Urinary bladder (tissue), 4 donors: Measurements from ENCODE around the gene SLC44A1. TPM values are rescaled to one million over a fixed set of nuclear protein-coding genes. Genes with fewer than 3 reads are reported as not detected.
A peak's percentile ranks its signal among the peaks of the same experiment; 100 is the strongest.

Experiments
- DNase-seq: peaks from one replicate; pipeline ENCODE4 v3.0.0-alpha.2; 2015; ENCODE audit errors: extremely low spot score
- H3K27ac ChIP-seq: one replicate; pipeline ENCODE4 v1.5.1; 2013; ENCODE audit warnings: low read depth, mild to moderate bottlenecking, moderate library complexity
- H3K36me3 ChIP-seq: one replicate; pipeline ENCODE4 v1.6.1; 2013; ENCODE audit warnings: mild to moderate bottlenecking, moderate library complexity; ENCODE audit not compliant: insufficient read depth
- H3K4me1 ChIP-seq: one replicate; pipeline ENCODE4 v1.6.1; 2013; ENCODE audit warnings: mild to moderate bottlenecking, moderate library complexity; ENCODE audit not compliant: insufficient read depth
- H3K4me3 ChIP-seq: one replicate; pipeline ENCODE4 v1.5.1; 2013; ENCODE audit warnings: low read depth, low read length
- WGBS: extraction: QIAGEN DNeasy Blood & Tissue Kit; methylation state at CpG from one replicate; pipeline ENCODE4 v1.1.7; 2013; 5-methylcytosine and 5-hydroxymethylcytosine counted together
- polyA plus RNA-seq: library from polyadenylated mRNA; stranded (reverse); fragments of 200-250 nt; gene quantifications from one replicate; pipeline ENCODE4 v1.2.3, GENCODE V29; 2013
- total RNA-seq: library from RNA; depleted of rRNA; stranded (reverse); fragments of >200 nt; gene quantifications from one replicate; pipeline ENCODE4 v1.2.3, GENCODE V29; 2014
- donor health status: healthy with polysubstance abuse.
- donor health status: healthy.

Gene SLC44A1
- total and polyA plus RNA-seq, 2 donors = 24.8 to 57.4 TPM

DNA sequence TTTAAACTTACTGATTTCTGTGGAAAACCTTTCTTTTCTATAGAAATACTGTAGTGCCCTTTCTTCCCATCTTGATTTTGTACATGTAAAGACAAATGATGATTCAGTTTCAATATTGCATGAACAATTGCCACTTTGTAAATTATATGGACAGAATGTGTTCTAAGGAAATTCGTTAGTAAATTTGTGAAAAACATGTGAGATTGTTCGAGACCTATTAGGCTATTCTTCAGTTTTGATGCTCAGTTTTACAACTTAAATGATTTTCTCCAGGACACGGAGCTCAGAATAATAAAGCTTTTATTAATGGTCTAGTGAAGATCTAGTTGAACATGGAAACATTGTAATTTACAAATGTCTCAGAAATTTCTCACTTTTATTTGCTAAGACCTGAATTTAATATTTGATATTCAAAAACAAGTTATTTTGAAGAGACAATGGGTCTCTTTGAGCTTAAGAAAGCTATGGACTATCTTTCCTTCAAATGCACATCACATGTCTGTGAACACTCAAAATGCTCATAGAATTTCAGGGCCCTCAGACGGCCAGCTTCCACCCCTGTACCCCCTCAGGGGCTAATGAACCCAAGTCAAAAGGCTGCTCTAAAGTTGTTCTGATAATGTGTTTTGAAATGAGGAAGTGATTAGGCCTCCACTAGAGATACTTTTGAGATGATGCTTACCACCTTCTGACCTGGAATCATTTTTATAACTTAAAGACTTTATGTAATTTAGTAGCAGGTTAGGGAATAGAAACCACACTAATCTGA is 149.3 kb downstream of the SLC44A1 start:
- Histone ChIP-seq H3K36me3 (peaks cover 2% of the 10 kb centered on the region), H3K4me3 (no peak overlapping the region), H3K4me1 (no peaks in the 10 kb centered on the region), H3K27ac (no peak overlapping the region)
- WGBS = 88% methylated on average over 4 of the region's 4 CpGs
- no peak for DNase-seq

DNA sequence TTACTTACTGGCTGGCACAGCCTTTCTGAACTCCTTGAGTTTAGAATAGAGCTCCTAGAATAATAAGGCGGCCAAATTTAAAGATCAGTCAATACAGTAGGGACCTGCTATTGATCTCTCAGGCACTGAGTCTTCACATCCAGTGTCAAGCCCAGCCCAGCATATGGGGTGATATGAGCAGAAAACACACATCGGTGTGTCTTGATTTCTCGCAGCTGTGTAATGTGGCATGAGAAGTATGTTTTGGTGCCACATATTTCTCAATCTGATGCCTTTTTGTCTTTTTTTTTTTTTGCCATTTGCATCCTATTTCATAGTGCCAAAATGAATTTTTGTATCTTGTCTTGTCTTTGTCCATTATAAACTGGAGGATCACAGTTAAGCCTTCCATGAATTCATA is 152.0 kb downstream of the SLC44A1 start:
- WGBS = 83% methylated on average over 3 of the region's 3 CpGs
- no peak overlapping the region for H3K4me3 ChIP-seq
- H3K27ac ChIP-seq = no peak overlapping the region
- peaks cover 2% of the 10 kb centered on the region for H3K36me3 ChIP-seq
- DNase-seq = no peak
- H3K4me1 ChIP-seq = no peaks in the 10 kb centered on the region

DNA sequence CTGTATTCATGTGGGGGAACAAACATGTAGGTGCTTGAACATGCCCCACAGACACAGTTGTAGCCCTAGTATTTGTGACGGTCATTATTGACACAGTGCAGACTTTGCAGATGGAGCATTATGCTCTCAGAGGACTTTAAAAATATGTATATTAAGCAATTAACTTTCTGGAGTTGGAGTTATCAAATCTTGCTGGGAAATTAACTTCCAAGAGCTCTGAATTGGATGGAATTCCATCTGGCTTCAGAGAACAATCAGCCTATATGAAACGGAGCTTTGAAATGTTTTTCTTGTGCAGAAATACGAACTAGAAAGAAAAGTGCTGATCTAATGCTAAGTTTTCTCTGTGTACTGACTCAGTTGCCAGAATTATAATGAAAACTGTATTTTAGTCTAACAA is 152.4 kb downstream of the SLC44A1 start:
- H3K4me1 ChIP-seq = no peaks in the 10 kb centered on the region
- no peak for DNase-seq
- 67% methylated on average over 3 of the region's 3 CpGs for WGBS
- peaks cover 2% of the 10 kb centered on the region for H3K36me3 ChIP-seq
- no peak overlapping the region for H3K27ac ChIP-seq
- no peak overlapping the region for H3K4me3 ChIP-seq

DNA sequence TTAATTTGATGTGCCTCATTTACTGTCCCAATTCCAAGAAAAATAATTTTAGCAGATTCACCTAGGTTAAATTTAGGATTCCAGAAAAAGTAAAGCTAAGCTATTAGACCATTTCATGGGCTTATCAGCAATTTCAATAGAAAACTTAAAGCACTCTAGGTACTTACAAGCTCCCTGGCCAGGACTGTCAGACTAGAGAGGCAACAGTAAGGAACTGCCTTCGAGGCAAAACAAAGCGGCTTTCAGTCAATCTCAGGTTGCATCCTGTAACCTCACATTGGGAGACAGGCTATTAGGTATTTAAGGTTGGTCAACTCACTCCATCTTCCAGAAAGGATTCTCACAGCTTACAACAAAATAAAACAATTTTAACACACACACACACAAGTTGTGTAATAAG is 154.7 kb downstream of the SLC44A1 start:
- Histone ChIP-seq H3K4me3 (no peak overlapping the region), H3K27ac (no peak overlapping the region), H3K36me3 (no peaks in the 10 kb centered on the region), H3K4me1 (no peaks in the 10 kb centered on the region)
- no peak for DNase-seq
- WGBS = 84% methylated on average over 2 of the region's 2 CpGs

GRCh38 chr9:105401651-105402050 is 157.2 kb downstream of the SLC44A1 start:
- Histone ChIP-seq H3K4me3 (no peak overlapping the region), H3K36me3 (no peaks in the 10 kb centered on the region), H3K27ac (no peak overlapping the region), H3K4me1 (no peaks in the 10 kb centered on the region)
- 45% methylated on average over 3 of the region's 3 CpGs for WGBS
- no peak for DNase-seq

DNA sequence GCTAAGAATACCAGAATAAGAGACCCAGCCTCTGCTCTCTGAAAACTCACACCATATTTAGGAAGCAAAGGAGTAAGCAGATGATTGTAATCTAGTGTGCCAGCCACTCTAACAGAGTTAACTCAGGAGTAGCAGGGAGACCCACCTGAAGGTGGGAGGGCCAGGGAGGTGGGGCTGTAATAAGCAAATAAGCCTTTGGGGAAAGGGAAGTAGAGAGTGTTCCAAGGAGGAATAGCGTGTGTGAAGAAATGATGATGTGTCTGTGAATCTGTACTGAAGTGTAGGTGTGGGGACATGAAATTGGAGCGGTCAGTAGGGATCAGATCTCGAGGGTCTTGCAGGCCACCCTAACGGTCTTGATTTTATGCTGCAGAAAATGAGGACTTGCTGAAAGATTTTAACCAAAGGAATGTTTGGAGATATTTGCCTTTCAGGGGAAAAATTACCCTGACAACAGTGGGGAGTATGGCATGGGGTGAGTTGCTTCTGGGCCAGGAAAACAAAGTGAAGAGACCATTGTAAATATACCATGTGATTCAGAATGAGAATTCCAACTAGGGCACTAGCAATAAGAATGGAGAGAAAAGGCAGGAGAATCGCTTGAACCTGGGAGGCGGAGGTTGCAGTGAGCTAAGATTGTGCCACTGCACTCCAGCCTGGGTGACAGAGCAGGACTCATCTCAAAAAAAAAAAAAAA is 159.2 kb downstream of the SLC44A1 start:
- no peak overlapping the region for H3K4me3 ChIP-seq
- DNase-seq = no peak
- no peak overlapping the region for H3K27ac ChIP-seq
- H3K4me1 ChIP-seq = no peaks in the 10 kb centered on the region
- WGBS = 76% methylated on average over 6 of the region's 6 CpGs
- no peaks in the 10 kb centered on the region for H3K36me3 ChIP-seq

GRCh38 chr9:105405514-105406131 is 161.2 kb downstream of the SLC44A1 start:
- Histone ChIP-seq H3K4me1 (no peaks in the 10 kb centered on the region), H3K4me3 (no peak overlapping the region), H3K27ac (no peak overlapping the region), H3K36me3 (no peaks in the 10 kb centered on the region)
- no peak for DNase-seq
- WGBS = 34% methylated on average over 6 of the region's 6 CpGs

DNA sequence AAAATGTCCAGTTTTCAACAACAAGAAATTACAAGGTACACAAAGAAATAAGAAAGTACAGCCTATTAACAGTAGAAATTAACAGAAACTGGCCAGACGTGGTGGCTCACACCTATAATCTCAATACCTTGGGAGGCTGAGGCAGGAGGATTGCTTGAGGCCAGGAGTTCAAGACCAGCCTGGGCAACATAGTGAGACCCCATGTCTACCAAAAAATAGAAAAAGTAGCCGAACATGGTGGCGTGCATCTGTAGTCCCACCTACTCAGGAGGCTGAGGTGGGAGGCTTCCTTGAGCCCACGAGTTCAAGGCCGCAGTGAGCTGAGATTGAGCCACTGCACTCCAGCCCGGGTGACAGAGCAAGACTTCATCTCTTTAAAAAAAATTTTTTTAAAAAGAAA is 161.9 kb downstream of the SLC44A1 start:
- 92% methylated on average over 6 of the region's 6 CpGs for WGBS
- no peaks in the 10 kb centered on the region for H3K4me1 ChIP-seq
- H3K4me3 ChIP-seq = no peak overlapping the region
- no peaks in the 10 kb centered on the region for H3K36me3 ChIP-seq
- DNase-seq = no peak
- H3K27ac ChIP-seq = no peak overlapping the region

DNA sequence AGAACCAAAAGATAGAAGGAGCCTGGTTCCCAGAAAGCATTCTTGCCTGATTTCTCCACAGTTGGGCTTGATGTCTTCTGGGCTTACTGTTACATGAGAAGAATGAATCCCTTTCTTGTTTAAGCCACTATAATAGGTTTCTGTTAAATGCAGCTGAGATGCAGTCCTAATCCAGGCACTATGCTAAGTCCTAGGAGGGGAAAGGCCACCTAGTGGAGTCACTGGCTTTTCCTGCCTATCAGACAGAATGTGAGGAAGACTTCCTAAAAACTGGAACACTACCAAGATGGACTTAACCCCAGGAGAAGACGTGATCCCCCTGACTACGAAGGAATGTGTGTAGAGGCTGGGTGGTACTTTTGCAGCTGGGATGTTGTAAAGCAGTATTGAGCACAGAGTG is 169.1 kb downstream of the SLC44A1 start:
- 17% methylated on average over 2 of the region's 2 CpGs for WGBS
- Histone ChIP-seq H3K4me3 (no peak overlapping the region), H3K4me1 (no peaks in the 10 kb centered on the region), H3K36me3 (no peaks in the 10 kb centered on the region), H3K27ac (no peak overlapping the region)
- DNase-seq = no peak

DNA sequence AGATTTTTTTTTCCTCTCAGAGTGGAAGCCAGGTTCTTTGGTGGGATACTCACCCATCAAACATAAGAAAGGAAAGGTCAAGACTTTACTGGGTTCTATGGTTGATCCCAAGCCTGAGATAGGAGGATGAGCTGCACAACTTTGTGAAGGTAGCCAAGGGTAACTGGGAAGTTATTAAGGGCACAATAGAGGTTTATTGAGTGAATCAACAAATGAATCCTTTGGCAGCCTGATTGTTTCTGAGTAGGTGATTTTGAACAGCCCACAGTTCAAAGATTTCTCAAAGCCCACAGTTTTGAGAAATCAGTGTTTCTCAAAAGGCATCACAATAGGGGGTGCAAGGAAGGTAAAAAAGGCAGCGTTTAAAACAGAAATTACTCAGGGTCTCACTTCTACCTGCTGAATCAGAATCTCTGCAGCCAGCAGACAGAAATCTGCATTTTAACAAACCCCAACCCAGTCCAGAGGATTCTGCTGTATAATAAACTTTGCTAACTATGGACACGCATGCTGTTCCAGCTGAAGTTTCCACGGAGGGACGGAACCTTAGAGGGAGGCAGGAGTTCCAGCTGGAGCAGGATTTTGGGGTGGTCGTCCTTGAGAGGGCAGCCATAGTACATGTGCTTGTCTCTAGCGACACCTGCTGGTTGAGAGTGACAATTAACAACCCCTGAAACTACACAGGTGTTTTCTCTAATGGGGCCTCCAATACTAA is 170.7 kb downstream of the SLC44A1 start:
- DNase-seq = peak; percentile 28
- H3K27ac ChIP-seq = no peak overlapping the region
- no peaks in the 10 kb centered on the region for H3K4me1 ChIP-seq
- WGBS = 6% methylated on average over 6 of the region's 6 CpGs
- H3K4me3 ChIP-seq = no peak overlapping the region
- no peaks in the 10 kb centered on the region for H3K36me3 ChIP-seq

DNA sequence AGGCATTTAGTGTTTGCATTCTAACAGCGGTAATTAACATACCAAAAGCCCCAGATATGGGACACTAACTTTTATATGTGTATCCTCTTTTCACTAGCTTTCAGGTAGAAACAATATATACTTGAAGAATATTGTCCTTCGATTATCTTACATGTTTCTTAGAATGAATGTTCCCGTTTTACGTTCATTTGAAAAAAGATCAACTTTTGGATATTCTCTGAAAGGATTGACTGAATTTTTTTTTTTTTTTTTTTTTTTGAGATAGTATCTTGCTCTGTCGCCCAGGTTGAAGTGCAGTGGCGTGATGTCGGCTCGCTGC is 171.2 kb downstream of the SLC44A1 start:
- no peaks in the 10 kb centered on the region for H3K36me3 ChIP-seq
- no peak overlapping the region for H3K4me3 ChIP-seq
- H3K4me1 ChIP-seq = no peaks in the 10 kb centered on the region
- 78% methylated on average over 8 of the region's 8 CpGs for WGBS
- no peak overlapping the region for H3K27ac ChIP-seq
- DNase-seq = no peak

DNA sequence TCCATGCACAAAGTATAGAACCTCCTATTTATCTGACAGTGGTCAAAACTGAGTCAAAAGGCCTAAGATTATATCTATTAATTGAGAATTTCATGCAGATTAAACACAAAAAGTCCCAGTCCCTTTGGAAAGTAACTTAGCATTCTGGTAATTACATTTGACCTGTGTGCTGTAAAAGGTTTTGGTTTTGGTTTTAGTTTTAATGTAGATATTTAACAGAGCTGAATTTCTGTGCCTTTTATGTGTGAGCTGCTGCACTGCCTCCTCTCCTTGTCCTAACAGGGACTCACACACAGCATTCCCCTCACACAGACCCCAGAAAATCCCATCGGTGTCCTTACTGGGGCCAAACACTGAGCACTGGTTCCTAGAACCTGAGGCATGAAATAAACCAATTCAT is 172.4 kb downstream of the SLC44A1 start:
- no peak overlapping the region for H3K27ac ChIP-seq
- H3K4me3 ChIP-seq = no peak overlapping the region
- H3K4me1 ChIP-seq = no peaks in the 10 kb centered on the region
- H3K36me3 ChIP-seq = no peaks in the 10 kb centered on the region
- DNase-seq = no peak
- WGBS = 89% methylated on average over 1 of the region's 1 CpG

DNA sequence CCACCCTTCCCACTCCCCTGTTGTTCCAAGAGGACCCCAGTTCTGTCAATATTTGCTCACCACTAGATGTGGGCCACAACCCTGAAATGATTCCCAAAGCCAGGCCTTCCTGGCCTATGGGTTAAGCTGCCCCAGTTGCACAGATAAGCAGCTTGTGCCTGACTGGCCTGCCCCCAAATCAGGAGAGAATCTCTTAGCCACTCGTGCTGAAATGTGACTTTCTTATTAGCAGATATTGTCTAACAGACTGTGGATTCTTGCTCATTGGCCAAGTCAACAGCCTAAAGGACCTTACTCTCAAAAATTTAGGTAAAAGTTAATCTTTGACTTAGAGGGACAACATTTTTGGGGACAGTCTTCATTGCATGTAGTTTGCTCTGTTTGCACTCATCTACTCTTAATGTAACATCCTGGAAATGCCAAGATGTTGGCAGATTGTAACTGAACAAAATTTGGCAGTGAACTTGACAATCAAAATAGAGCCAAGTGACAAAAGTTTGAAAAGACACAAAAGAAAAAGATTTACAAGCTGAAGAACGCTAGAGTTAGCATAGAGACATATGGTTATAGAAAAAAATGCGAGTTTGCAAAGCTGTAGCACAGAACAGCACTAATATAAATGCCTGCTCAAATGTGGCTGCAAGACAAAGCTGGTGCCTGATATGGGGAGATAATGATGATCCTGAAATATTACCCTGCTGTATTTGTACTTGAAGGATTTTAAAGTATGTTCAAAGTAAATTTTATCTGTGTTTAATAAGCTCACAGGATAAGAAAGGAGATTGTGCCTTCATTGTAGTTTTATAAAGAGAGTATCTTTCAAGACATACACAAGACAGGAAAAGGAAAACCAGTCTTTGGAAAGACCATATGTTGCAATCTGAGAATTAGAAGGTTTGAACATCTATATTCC is 174.4 kb downstream of the SLC44A1 start:
- H3K4me3 ChIP-seq = no peak overlapping the region
- H3K27ac ChIP-seq = no peak overlapping the region
- WGBS = 31% methylated on average over 3 of the region's 3 CpGs
- no peak for DNase-seq
- no peaks in the 10 kb centered on the region for H3K4me1 ChIP-seq
- H3K36me3 ChIP-seq = no peaks in the 10 kb centered on the region
